Kasumi-1 (cell line): ENCODE measurements around the gene DLEC1.
A peak's percentile ranks its signal among the peaks of the same experiment; 100 is the strongest.
"Not testable (repeated sequence)": the region's sequence is repeated elsewhere in the genome, so short reads cannot be mapped to it uniquely, and the experiment has no call there.

Experiments used
- DNase-seq, 2 experiments: peaks; one replicate each; lab custom pipeline; 2025; lab: John Stamatoyannopoulos, UW

DLEC1 gene

DNA sequence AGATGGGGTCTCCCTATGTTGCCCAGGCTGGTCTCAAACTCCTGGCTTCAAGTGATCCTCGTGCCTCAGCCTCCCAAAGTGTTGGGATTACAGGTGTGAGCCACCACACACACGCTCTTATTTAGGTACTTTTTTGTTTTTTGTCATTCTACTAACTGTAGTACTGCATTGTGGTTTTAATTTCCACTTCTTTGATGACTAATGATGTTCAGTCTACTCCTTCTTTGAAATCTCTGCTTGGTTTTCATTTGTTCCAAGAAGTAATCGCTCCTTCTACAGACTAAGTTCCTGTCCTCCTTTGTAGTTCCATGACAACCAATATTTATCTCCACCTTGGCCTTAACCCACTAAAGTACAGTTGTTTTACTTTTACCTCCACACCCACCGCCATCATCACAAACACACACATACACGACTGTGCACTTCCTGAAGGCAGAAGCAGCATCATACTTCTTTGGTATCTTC lies 529 bp upstream of the DLEC1 start:
- no peak for DNase-seq

DNA sequence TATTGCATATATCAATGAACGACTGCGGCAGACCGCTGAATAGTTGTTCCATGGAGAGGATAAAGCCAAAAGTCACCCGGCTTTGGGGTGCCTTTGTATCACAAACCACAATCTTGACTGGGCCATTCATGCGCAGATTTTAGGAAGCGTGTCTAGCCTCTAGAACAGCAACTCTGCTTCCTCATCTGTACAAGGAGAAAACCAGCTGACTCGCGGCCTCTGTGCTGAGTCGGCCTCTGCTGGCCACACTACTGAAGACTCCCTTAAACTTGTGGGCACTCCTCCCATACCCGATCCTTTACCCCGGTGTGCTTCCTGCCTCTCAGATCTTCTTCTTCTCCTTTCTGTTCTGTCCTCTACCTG lies 872 bp downstream of the DLEC1 start:
- DNase-seq = peak; percentile 85 to 89

DNA sequence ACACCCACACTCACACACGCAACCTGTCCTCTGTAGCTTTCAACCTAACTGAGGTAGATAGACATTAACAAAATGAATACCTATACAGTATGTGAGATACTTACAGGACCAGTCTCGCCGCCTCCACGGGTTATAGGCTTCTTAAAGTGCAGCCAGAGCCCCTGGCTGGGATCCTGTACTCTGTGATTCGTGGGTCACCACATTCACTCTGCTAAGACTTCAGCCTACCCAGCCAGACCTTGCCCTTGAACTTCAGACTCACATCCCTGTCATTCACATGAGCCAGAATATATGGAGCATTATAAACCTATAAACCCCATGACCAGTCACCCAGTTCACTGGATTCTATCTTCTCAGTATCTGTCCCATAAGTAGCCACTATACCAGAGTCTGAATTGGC lies 1.4 kb downstream of the DLEC1 start:
- DNase-seq = no peak

DNA sequence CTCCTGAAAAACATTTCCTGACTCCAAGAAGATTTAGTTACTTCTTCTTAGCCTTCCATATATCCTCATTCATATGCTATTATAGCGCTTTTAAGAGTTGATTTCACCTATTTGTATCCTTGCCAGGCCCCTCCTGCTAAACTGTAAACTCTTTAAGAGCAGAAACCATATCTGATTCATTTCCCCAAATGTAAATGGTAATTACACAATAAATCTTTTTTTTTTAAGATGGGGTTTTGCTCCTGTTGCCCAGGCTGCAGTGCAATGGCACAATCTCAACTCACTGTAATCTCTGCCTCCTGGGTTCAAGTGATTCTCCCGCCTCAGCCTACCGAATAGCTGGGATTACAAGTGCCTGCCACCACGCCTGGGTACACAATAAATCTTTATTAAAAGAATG lies 4.5 kb downstream of the DLEC1 start:
- DNase-seq = no peak

DNA sequence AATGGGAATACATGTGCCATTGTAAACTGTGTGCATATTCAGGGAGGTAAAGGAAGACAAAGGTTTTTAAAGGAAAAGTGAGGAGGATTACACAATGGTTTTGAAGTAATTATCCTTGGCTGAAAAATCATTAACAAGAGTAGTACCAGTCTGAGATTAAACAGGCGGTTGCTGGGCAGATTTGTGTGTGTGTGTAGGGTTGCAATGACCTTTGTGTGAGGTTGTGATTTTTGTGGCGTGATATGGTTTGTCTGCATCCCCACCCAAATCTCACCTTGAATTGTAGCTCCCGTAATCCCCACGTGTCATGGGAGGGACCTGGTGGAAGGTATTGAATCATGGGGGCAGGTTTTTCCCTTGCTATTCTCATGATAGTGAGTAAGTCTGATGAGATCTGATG lies 7.0 kb downstream of the DLEC1 start:
- DNase-seq = no peak

DNA sequence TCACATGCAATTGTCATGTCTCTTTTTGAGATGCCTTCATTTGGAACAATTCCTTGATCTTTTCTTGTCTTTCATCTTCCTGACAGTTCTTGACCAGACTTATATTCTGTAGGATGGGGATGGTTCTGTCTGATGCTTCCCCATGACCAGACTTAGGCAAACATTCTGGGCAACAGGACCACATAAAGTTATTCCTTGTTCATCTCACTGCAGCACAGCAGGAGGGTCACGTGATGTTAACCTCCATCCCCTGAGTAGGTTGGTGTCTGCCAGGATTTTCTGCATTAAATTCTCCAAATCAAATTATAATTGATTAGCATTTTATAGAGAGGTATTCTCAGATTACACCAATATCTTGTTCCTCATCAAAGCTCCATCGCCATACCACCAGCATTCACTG lies 7.8 kb downstream of the DLEC1 start:
- no peak for DNase-seq

DNA sequence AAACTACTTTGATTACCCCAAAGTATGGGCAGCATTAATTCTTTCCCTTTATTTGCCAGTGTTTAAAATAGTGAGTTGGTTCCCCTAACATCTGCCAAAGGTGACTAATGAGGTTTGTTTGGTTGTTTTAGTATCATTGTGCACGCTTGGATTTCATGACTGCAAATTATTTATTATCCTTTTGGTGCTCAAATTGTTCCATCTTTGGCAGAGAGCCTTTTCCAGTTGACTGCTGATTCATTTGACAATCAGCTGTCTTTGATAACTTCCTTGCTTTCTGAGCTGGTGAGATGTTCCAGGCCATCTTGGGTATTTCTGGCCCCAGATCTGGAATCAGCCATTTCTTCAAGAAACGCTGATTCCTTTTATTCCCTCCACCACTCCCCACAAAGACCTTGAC lies 8.9 kb downstream of the DLEC1 start:
- DNase-seq = no peak

DNA sequence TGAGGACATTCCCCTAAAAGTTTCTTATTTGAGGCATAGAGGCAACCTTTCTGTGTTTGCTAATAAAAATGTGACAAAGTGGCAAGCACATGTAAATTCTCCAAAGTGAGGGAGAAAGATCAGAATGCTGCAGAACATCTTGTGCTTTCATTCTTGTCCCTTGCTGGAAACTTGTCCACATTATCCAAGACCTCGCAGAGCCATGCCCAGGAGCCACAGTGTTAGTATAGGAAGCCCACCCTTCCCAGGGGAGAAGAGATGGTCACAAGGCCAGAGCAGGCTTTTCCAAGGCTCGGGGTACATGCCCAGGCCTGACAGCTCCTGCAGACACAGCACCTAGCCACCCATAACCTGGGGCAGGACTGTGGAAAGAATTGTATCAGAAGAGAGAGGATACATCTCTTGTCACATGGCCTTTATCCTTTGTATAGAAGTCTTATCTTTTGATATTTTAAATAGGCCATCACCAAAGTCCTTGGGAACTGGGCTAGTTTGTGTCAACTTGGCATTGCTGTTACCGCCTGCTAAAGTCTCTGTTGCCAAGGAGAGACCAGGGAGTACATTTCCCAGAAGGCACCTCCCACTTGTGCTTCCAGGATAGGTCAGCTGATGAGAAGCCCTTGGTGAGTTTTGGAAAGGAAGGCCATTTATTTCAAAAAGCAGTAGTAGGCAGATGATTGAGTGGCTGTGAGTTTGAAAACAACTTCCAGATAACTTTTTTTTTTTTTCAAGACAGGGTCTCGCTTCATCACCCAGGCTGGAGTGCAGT lies 10.5 kb downstream of the DLEC1 start:
- no peak for DNase-seq

DNA sequence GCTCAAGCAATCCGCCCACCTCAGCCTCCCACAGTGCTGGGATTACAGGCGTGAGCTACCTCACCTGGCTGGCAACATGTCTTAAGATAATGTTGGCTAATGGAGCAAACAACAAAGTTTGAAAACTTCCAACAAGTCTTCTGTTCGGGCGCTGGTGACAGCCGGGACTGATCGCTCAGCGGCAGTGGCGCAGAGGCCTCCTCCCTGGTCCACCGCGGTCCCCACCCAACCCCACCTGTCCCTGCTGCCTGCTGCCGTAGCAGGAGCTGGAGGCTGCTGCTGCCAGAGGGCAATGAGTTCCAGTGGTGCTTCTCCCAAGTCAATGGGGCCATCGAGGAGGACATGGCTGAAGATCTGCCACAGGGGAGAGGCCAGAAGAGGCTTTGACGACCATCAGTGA lies 12.1 kb downstream of the DLEC1 start:
- DNase-seq = no peak

DNA sequence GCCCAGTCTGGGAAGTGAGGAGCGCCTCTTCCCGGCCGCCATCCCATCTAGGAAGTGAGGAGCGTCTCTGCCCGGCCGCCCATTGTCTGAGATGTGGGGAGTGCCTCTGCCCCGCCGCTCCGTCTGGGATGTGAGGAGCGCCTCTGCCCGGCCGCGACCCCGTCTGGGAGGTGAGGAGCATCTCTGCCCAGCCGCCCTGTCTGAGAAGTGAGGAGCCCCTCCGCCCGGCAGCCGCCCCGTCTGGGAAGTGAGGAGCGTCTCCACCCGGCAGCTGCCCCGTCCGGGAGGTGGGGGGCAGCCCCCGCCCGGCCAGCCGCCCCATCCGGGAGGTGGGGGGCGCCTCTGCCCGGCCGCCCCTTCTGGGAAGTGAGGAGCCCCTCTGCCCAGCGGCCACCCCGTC lies 14.3 kb downstream of the DLEC1 start:
- DNase-seq = not testable (repeated sequence)

DNA sequence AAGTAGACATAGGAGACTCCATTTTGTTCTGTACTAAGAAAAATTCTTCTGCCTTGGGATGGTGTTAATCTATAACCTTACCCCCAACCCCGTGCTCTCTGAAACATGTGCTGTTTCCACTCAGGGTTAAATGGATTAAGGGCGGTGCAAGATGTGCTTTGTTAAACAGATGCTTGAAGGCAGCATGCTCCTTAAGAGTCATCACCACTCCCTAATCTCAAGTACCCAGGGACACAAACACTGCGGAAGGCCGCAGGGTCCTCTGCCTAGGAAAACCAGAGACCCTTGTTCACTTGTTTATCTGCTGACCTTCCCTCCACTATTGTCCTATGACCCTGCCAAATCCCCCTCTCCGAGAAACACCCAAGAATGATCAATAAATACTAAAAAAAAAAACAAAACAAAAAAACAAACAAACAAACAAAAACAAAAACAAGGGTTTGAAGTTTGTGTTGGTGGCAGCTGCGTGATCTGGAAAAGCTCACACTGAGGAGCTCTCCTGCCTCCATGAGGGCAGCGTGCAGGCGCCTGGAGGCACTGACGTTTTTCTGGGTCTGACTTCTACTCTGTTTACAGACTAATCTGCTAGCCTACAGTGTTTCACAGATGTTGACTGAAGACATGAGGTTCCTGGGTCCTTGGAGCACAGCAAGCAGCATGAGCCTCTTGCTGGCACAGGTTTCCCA lies 14.9 kb downstream of the DLEC1 start:
- DNase-seq = not testable (repeated sequence)

DNA sequence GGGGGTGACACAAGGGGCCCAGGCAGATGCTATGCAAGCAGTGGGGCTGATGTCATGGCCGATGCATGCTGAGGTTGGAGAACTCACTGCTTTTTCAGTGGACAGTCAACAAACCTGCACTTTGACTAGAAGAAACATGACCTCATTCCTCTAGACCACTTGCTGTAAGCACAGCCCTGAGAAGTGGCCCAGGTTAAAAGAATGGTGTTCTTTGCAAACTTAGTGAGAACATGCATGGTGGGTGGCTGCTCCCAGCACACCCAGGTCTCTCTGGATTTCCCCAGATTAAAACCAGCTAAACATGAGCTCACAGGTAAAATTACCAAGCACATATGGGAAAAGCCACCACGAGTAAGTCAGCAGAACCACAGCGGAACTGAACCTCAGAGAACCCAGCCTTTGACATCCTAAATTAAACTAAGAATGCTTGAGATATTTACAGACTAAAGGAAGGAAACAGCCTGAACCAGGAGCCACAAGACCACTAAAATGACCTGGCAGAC lies 15.5 kb downstream of the DLEC1 start:
- DNase-seq = no peak

DNA sequence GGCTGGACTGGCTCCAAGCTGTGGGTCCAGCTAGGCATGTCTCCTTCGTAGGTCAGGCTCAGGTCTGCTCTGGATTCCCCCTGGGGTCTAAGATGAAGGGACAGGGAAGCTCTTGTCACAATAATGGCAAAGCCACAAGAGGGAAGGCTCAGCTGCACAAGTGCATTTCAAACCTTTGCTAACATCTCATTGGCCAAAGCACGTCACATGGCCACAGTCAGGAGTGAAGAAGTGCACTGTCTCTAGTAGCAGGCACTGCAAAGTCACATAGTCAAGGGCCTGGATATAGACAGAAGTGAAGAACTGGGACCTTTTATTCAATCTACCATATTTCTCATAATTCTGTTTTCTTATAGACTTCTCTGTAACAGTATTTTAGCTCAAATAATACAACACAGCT lies 20.1 kb downstream of the DLEC1 start:
- no peak for DNase-seq

DNA sequence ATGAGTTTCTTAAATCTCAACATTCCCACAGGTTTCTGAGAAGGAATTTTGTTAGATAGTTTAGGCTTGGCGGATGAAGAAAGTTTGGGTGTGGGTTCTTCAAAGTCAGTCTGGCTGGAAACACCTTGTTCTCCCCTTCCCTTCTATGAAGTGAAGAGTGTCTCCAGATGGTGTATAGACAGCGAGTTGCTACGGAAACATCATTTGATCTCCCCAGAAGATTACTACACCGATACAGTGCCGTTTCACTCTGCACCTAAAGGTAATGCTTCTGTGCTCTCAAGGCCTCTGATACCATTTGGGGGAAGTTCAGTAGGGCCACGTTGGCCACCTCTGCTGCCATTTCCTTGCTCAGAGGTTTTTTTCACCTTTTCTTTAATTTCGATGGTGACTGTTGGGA lies 20.6 kb downstream of the DLEC1 start:
- no peak for DNase-seq

DNA sequence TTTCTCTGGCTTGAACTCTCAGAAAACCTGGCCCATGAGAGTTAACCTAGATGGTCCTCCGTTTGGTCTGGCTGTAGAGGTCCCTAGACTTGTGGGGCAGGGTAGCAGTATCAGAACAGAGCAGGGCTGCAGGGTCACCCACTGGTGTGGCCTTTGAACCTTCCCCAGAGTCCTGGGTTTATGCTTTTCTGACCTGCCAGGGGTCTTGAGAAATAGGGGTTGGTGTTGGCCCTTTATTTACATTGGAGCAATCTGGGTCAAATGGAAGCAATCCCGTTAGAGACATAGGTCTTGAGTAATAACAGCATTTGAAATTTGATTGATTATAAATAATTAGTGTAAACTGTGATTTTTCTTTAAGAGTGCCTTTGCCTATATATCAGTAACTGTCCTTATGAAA lies 23.8 kb downstream of the DLEC1 start:
- DNase-seq = no peak

DNA sequence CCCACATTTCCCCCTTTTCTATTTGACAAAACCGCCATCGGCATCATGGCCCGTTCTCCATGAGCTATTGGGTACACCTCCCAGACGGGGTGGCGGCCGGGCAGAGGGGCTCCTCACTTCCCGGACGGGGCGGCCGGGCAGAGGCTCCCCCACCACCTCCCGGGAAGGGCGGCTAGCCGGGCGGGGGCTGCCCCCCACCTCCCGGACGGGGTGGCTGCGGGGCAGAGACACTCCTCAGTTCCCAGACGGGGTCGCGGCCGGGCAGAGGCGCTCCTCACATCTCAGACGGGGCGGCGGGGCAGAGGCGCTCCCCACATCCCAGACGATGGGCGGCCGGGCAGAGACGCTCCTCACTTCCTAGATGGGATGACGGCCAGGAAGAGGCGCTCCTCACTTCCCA lies 25.4 kb downstream of the DLEC1 start:
- not testable (repeated sequence) for DNase-seq

DNA sequence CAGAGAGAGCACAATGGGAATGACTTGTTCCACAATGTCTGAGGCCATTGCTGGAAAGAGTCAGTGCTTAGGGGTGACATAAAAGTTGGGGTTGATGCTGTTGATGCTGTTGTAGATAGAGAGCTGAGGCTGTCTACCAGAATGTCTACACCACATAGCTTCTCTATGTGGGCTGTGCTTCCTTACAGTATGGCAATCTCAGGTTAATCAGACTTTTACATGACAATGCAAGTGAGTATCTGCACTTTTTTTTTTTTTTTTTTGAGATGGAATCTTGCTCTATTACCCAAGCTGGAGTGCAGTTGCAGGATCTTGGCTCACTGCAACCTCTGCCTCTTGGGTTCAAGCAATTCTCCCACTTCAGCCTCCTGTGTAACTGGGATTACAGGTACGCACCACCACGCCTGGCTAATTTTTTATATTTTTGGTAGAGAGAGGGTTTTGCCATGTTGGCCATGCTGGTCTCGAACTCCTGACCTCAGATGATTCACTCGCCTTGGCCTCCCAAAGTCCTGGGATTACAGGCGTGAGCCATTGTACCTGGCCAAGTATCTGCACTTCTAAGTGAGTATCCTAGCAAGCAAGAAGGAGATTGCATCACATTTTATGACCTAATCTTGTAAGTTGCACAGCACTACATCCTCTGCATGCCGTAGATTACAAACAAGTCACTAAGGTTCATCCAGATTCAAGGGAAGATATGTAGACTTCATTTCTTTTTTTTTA lies 28.7 kb downstream of the DLEC1 start:
- no peak for DNase-seq

DNA sequence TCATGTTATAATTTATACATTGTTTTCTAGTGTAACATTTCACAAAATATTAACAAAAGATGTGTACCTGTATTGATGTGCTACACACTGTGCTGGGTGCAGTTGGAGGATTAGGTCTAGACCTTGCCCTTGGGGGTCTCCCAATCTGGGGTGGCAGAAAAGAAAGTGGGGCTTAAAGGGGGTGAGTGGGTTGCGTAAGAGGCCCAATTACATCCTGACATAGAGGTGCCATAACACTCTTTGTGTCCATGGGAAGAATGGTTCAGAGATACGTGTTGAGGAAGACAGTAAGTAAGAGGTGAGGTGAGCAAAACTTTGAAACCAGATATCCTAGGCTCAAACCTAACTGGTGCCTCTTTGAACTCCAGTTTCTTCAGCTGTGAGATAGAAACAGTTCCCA lies 31.0 kb downstream of the DLEC1 start:
- no peak for DNase-seq

DNA sequence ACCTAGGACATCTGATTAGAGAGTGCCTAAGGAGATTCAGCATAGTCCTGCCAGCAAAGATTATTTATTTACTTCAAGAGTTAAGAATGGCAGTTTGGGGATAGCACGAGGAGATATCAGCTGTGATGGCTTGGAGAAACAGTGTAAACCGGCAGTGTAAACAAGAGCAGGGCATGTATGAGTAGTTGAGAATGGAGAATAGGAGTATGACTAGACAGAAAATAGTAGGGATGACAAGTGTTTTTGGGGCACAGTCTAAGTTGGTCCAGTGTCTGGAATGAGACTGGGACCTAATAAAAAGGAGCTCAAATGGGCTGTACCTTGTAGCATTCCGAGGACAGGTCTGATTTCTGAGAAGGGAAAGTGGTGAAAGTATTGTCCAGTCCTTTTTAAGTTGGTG lies 38.1 kb downstream of the DLEC1 start:
- DNase-seq = not testable (repeated sequence)

DNA sequence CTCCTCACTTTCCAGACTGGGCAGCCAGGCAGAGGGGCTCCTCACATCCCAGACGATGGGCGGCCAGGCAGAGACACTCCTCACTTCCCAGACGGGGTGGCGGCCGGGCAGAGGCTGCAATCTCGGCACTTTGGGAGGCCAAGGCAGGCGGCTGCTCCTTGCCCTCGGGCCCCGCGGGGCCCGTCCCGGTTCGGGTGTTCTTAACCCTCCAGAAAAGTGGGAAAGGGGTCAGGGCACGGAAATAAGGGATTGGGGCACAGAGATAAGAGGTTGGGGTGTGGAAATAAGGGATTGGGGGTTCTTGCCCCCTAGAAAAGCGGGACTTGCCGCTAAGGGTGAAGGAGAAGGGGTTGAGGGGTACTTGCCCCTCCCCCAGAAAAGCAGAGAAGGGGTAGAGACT lies 43.3 kb downstream of the DLEC1 start:
- DNase-seq = not testable (repeated sequence)

DNA sequence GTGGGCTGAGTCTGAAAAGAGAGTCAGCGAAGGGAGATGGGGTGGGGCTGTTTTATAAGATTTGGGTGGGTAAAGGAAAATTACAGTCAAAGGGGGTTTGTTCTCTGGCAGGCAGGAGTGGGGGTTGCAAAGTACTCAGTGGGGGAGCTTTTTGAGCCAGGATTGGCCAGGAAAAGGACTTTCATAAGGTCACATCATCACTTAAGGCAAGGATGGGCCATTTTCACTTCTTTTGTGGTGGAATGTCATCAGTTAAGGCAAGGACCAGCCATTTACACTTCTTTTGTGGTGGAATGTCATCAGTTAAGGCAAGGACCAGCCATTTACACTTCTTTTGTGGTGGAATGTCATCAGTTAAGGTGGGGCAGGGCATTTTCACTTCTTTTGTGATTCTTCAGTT lies 44.2 kb downstream of the DLEC1 start:
- DNase-seq = not testable (repeated sequence)

DNA sequence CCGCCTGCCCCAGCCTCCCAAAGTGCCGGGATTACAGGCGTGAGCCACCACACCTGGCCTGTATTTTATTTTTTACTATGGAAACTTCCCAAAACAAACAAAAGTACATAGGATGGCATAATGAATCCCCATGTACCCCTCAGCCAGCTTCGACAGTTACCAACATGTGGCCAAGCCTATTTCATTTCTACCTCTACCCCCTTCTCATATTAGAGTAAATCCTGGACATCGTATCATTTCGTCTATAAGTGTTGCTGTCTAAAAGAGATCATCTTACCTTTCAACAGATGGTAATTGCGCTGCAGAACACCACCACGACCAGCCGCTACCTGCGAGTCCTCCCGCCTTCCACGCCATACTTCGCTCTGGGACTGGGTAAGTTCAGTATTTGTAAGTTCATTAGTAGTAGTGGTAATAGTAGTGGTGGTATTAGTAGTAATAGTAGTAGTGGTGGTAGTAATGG lies 44.9 kb downstream of the DLEC1 start:
- no peak for DNase-seq
